Activated T-helper 1 cell treated with Interleukin-2 at 50 U/mL for 16 hours (primary cell): Measurements from ENCODE around the gene SDE2.
A peak's percentile ranks its signal among the peaks of the same experiment; 100 is the strongest.
"Not testable (repeated sequence)": the region's sequence is repeated elsewhere in the genome, so short reads cannot be mapped to it uniquely, and the experiment has no call there.

Experiments used
- DNase-seq: peaks from one replicate; pipeline ENCODE4 v3.0.0-alpha.2; 2020; ENCODE audit warnings: low read depth

Gene SDE2

GRCh38 chr1:225975146-225975545 is 24.0 kb downstream of the SDE2 start:
- not testable (repeated sequence) for DNase-seq

GRCh38 chr1:225974454-225974853 is 24.7 kb downstream of the SDE2 start:
- DNase-seq = no peak

- no peak for DNase-seq
Observed at GRCh38 chr1:225973158-225973557, 26.0 kb downstream of the SDE2 start.

- DNase-seq = no peak
Observed at GRCh38 chr1:225972344-225973152, 26.6 kb downstream of the SDE2 start.

GRCh38 chr1:225970592-225971157 is 28.5 kb downstream of the SDE2 start:
- DNase-seq = not testable (repeated sequence)

GRCh38 chr1:225969751-225970150 is 29.4 kb downstream of the SDE2 start:
- not testable (repeated sequence) for DNase-seq

GRCh38 chr1:225965231-225965630 is 33.9 kb downstream of the SDE2 start:
- DNase-seq = no peak

GRCh38 chr1:225963735-225964530 is 35.2 kb downstream of the SDE2 start:
- DNase-seq = no peak

GRCh38 chr1:225962440-225962975 is 36.6 kb downstream of the SDE2 start:
- DNase-seq = peak; percentile 20

- no peak for DNase-seq
Observed at GRCh38 chr1:225961659-225962439, 37.3 kb downstream of the SDE2 start.

GRCh38 chr1:225958041-225958440 is 41.1 kb downstream of the SDE2 start:
- no peak for DNase-seq

GRCh38 chr1:225954753-225955152 is 44.4 kb downstream of the SDE2 start:
- no peak for DNase-seq

GRCh38 chr1:225953315-225953714 is 45.8 kb downstream of the SDE2 start:
- DNase-seq = no peak

- DNase-seq = no peak
Observed at GRCh38 chr1:225950905-225951497, 48.1 kb downstream of the SDE2 start.

- no peak for DNase-seq
Observed at GRCh38 chr1:225949041-225949440, 50.1 kb downstream of the SDE2 start.

- no peak for DNase-seq
Observed at GRCh38 chr1:225946803-225947202, 52.3 kb downstream of the SDE2 start.

- DNase-seq = no peak
Observed at GRCh38 chr1:225946082-225946620, 53.0 kb downstream of the SDE2 start.

- DNase-seq = no peak
Observed at GRCh38 chr1:225945564-225945963, 53.6 kb downstream of the SDE2 start.

- no peak for DNase-seq
Observed at GRCh38 chr1:225944951-225945350, 54.2 kb downstream of the SDE2 start.

GRCh38 chr1:225944387-225944786 is 54.8 kb downstream of the SDE2 start:
- DNase-seq = no peak

GRCh38 chr1:225943582-225943981 is 55.6 kb downstream of the SDE2 start:
- DNase-seq = no peak
